Activated T-cell treated with anti-CD3 and anti-CD28 coated beads, Interleukin-2, amount 50 U/mL, for 24 hours (primary cell): ENCODE results near the gene TRIM3.
A peak's percentile ranks its signal among the peaks of the same experiment; 100 is the strongest.

ENCODE experiments used
- DNase-seq: peaks from one replicate; pipeline ENCODE4 v3.0.0-alpha.2; 2020
- H3K27ac Mint-ChIP-seq: 2 replicates; pipeline ENCODE4 v1.8.0; 2020; ENCODE audit warnings: mild to moderate bottlenecking, mixed read lengths
- H3K27me3 Mint-ChIP-seq: 2 replicates; pipeline ENCODE4 v1.8.0; 2020; ENCODE audit warnings: mixed read lengths
- H3K36me3 Mint-ChIP-seq: 2 replicates; pipeline ENCODE4 v1.8.0; 2020; ENCODE audit warnings: low read depth, mixed read lengths
- H3K4me1 Mint-ChIP-seq: 2 replicates; pipeline ENCODE4 v1.8.0; 2020; ENCODE audit warnings: low read depth, mixed read lengths
- H3K4me3 Mint-ChIP-seq: 2 replicates; pipeline ENCODE4 v1.8.0; 2020; ENCODE audit warnings: mild to moderate bottlenecking, moderate library complexity, mixed read lengths
- H3K9me3 Mint-ChIP-seq: 2 replicates; pipeline ENCODE4 v1.8.0; 2020; ENCODE audit warnings: mixed read lengths

The TRIM3 gene

DNA sequence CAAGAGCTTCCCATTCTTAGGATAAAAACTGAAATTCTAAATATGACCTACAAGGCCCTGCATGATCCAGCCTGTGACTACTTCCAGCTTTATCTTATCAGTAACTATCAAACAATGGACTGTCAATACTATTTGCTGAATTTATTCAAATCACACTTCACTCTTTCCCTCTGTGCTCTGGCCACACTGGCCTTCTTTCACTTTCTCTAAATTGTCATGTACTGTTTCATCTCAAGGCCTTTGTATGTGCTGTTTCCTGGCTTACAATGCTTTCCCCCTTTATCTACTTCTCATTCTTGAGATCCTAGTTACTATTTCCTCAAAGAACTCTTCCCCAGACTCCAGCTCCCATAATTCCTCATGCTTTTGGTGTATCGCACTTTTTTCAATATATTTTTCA, 13.2 kb upstream of the TRIM3 start:
- no peak overlapping the region for H3K4me3 Mint-ChIP-seq
- no peak for DNase-seq
- no peak overlapping the region for H3K27ac Mint-ChIP-seq
- H3K4me1 Mint-ChIP-seq = peaks cover 17% of the 10 kb centered on the region
- no peaks in the 10 kb centered on the region for H3K9me3 Mint-ChIP-seq
- no peaks in the 10 kb centered on the region for H3K27me3 Mint-ChIP-seq
- H3K36me3 Mint-ChIP-seq = peaks cover 36% of the 10 kb centered on the region

GRCh38 chr11:6486256-6486655, 12.5 kb upstream of the TRIM3 start:
- H3K4me1 Mint-ChIP-seq = peaks cover 17% of the 10 kb centered on the region
- H3K27me3 Mint-ChIP-seq = no peaks in the 10 kb centered on the region
- no peak for DNase-seq
- H3K36me3 Mint-ChIP-seq = peaks cover 36% of the 10 kb centered on the region
- no peaks in the 10 kb centered on the region for H3K9me3 Mint-ChIP-seq
- no peak overlapping the region for H3K4me3 Mint-ChIP-seq
- H3K27ac Mint-ChIP-seq = no peak overlapping the region

DNA sequence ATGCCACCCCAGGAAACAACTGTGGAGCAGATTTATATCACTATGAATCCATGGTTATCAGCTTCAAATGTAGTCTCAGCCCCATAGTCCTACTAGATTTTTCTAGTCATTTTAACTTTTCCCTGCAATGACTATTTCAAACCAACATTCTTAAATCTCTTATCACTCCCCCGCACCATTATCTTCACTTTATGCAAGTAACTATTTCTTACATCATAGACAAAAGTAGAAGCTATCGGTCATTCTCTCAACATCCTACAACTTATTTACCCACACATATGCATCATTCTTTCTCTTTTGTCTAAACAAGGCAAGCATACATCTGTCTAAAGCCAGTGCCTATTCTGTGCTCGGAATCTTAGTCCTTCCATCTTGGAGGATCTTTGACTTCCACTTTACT, 11.9 kb upstream of the TRIM3 start:
- peaks cover 20% of the 10 kb centered on the region for H3K4me1 Mint-ChIP-seq
- no peaks in the 10 kb centered on the region for H3K9me3 Mint-ChIP-seq
- no peak overlapping the region for H3K27ac Mint-ChIP-seq
- no peaks in the 10 kb centered on the region for H3K27me3 Mint-ChIP-seq
- H3K4me3 Mint-ChIP-seq = no peak overlapping the region
- no peak for DNase-seq
- H3K36me3 Mint-ChIP-seq = peaks cover 36% of the 10 kb centered on the region

DNA sequence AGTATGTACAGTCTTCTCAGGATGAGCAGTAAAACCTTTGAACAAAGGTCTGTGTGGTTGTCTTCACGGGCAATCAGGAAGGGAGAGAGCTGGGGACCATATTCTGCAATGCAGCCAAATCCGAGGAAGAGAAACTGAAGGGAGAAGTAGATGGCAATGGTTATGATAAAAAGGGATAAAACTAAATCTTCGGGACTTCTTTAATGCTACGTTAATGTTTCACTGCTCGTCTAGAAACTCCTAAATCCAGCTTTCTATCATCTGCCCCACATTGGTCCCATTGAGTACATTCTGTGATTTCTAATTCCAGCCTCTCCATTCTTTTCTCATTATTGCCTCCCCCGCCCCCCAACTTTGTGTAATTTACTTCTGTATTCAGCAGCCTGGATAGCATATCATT, 9.3 kb upstream of the TRIM3 start:
- DNase-seq = no peak
- Mint-ChIP-seq H3K4me1 (peaks cover 38% of the 10 kb centered on the region), H3K36me3 (peaks cover 53% of the 10 kb centered on the region), H3K27me3 (no peaks in the 10 kb centered on the region), H3K9me3 (no peaks in the 10 kb centered on the region), H3K27ac (peak overlapping the region; percentile 99), H3K4me3 (peak overlapping the region; percentile 95)

DNA sequence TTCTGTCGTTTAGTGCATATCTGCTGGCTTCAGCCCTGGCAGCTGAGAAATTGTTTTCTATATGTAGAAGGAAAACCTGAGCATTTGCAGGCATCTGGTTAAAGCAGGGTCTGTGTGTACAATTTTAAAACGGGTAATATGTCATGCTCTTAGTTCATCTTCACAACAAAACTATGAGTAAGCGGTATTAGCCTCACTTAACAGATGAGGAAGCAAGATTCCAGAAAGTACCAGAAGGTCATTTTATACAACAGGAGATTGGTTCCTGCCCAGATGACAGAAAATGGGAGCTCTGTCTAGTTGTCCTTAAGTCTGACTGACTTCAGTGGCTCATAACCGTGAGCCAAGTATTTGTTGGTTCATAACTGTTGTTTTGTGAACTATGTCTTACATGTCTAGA, 8.7 kb upstream of the TRIM3 start:
- Mint-ChIP-seq H3K4me1 (peaks cover 38% of the 10 kb centered on the region), H3K27ac (peak overlapping the region; percentile 99), H3K9me3 (no peaks in the 10 kb centered on the region), H3K4me3 (peak overlapping the region; percentile 95), H3K27me3 (no peaks in the 10 kb centered on the region), H3K36me3 (peaks cover 58% of the 10 kb centered on the region)
- no peak for DNase-seq

DNA sequence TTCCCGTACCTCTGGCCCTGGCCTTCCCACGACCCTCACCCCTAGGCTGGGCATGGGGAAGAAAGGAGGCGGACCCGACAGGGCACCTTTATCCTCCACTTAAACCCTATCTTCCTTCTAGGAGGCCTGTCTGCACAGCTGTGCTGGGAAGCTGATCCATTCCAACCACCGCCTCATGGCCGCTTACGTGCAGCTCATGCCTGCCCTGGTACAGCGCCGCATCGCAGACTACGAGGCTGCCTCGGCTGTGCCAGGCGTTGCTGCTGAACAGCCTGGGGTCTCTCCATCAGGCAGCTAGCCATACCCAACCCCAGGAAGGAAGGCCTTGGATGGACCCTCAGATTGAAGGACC, 8.2 kb upstream of the TRIM3 start:
- Mint-ChIP-seq H3K9me3 (no peaks in the 10 kb centered on the region), H3K4me3 (peak overlapping the region; percentile 95), H3K27ac (peak overlapping the region; percentile 99), H3K4me1 (peaks cover 38% of the 10 kb centered on the region), H3K36me3 (peaks cover 64% of the 10 kb centered on the region), H3K27me3 (no peaks in the 10 kb centered on the region)
- no peak for DNase-seq

DNA sequence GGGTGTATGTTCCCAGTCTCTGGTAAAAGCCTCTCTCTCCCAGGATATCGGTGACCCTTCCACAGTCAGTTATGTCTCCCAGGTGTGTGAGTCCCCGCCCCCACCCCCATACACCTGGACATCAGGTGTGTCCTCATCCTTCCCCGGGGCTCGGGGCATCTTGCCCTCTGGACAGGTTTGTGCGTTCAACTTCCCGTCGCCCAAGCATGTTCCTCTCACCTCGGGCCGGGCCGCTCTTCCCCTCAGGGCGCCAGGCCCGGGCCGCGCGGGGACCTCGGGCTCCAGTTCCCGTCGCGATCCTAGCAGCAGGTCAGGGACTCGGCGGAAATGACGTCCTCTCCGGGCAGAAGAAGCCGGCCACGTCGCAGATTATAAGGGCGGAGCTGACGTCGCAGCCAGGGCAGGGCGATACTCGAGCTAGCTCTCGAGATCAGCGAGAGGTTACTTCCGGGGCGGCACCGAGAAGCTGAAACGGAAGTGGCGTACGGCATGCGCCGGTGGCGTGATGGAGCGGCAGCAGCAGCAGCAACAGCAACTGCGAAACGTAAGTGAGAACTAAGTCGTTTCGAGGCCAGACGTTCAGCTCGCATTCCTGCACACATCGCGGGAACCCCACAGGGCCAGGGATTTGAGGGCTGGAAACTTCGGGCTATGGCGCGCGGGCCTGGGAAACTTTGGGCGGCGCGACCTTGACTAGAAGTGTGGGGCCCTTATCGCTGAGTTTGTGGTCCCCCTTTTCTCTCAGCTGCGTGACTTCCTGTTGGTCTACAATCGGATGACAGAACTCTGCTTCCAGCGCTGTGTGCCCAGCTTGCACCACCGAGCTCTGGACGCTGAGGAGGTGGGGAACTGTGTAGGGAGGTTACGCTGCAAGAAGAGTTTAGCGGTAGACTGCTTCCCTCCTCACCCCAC, 7.5 kb upstream of the TRIM3 start, which contains the start of the genes ARFIP2 and TIMM10B:
ARFIP2 (minus strand) TSS at position 320 of the 912 bp plus-strand sequence. CDS start 910 bp downstream, outside the sequence.
TIMM10B (plus strand) TSS at position 490 of the 912 bp plus-strand sequence; CDS start at position 506, 16 bp downstream.
- peaks cover 69% of the 10 kb centered on the region for H3K36me3 Mint-ChIP-seq
- peaks cover 38% of the 10 kb centered on the region for H3K4me1 Mint-ChIP-seq
- no peaks in the 10 kb centered on the region for H3K9me3 Mint-ChIP-seq

DNA sequence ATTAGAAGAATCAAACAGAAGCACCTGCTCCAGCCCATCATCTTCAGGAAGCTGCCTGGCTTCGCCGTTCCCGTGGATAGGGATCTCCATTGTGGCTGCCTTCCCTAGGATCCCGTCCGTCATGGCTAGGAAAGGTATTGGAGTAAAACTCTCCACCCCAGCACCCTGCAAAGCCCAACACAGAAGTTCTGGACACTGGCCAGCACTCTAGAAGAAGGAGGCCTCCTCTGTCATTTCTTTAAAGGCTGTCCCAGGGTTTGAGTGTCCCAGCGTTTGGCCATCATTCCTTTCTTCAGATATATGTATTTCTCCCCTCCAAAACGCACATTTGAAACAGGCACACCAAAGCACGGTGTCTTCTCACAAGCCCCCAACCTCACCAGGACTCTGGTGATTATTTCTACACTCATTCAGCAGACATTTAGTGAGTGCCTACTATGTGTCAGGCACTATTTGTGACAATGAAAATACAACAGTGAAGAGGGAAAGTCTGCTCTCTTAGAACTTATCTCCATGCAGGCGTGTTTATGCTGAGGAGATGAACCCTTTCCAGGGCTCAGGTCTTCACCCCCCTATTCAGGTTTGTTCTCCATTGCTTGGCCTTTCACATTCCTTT, 6.7 kb upstream of the TRIM3 start:
- H3K27me3 Mint-ChIP-seq = no peaks in the 10 kb centered on the region
- H3K4me3 Mint-ChIP-seq = peak overlapping the region; percentile 95
- H3K36me3 Mint-ChIP-seq = peaks cover 69% of the 10 kb centered on the region
- no peak for DNase-seq
- H3K27ac Mint-ChIP-seq = peak overlapping the region; percentile 99
- no peaks in the 10 kb centered on the region for H3K9me3 Mint-ChIP-seq
- H3K4me1 Mint-ChIP-seq = peaks cover 38% of the 10 kb centered on the region

More for the DNA sequence above, 7.5 kb upstream of the TRIM3 start, which contains the start of the genes ARFIP2 and TIMM10B:
- H3K27me3 Mint-ChIP-seq = no peaks in the 10 kb centered on the region
- peak within 1 kb of the TSS; percentile 95 for H3K4me3 Mint-ChIP-seq
- peak within 1 kb of the TSS; percentile 99 for H3K27ac Mint-ChIP-seq
- peak; percentile 96 for DNase-seq

GRCh38 chr11:6476571-6476970, 2.8 kb upstream of the TRIM3 start:
- peaks cover 45% of the 10 kb centered on the region for H3K36me3 Mint-ChIP-seq
- H3K27ac Mint-ChIP-seq = no peak overlapping the region
- no peak overlapping the region for H3K4me3 Mint-ChIP-seq
- no peaks in the 10 kb centered on the region for H3K27me3 Mint-ChIP-seq
- H3K4me1 Mint-ChIP-seq = peaks cover 40% of the 10 kb centered on the region
- no peaks in the 10 kb centered on the region for H3K9me3 Mint-ChIP-seq
- DNase-seq = no peak

DNA sequence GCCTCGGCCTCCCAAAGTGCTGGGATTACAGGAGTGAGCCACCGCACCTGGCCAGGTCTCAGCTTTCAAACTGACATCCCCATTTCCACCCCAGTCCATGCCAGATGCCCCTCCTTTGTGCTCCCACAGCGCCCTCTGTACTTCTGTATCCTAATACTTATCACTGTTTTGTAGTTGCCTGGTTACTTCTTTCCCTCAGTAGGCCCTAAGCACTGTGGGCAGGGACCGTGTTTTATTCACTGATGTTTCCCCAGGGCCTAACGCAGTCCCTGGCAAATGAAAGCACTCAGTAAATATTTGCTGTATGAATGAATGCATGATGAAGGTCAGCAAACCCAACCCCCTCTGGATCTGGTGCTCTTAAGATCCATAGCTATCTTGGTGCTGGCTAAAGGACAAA, 2.2 kb upstream of the TRIM3 start:
- H3K27me3 Mint-ChIP-seq = no peaks in the 10 kb centered on the region
- H3K27ac Mint-ChIP-seq = peak overlapping the region; percentile 67
- H3K4me3 Mint-ChIP-seq = no peak overlapping the region
- DNase-seq = no peak
- H3K9me3 Mint-ChIP-seq = no peaks in the 10 kb centered on the region
- H3K36me3 Mint-ChIP-seq = peaks cover 40% of the 10 kb centered on the region
- peaks cover 38% of the 10 kb centered on the region for H3K4me1 Mint-ChIP-seq

GRCh38 chr11:6474806-6475500, 1.2 kb upstream of the TRIM3 start:
- peak overlapping the region; percentile 49 for H3K4me3 Mint-ChIP-seq

GRCh38 chr11:6474413-6474792, 662 bp upstream of the TRIM3 start:
- Mint-ChIP-seq H3K27ac (peak overlapping the region; percentile 65), H3K9me3 (no peaks in the 10 kb centered on the region), H3K4me1 (peaks cover 24% of the 10 kb centered on the region), H3K4me3 (peak overlapping the region; percentile 74), H3K27me3 (no peaks in the 10 kb centered on the region), H3K36me3 (peaks cover 30% of the 10 kb centered on the region)
- DNase-seq = no peak

More at GRCh38 chr11:6474806-6475500, 1.2 kb upstream of the TRIM3 start:
- H3K27ac Mint-ChIP-seq = no peak overlapping the region
- H3K4me1 Mint-ChIP-seq = peaks cover 29% of the 10 kb centered on the region
- no peaks in the 10 kb centered on the region for H3K9me3 Mint-ChIP-seq
- peaks cover 35% of the 10 kb centered on the region for H3K36me3 Mint-ChIP-seq
- H3K27me3 Mint-ChIP-seq = no peaks in the 10 kb centered on the region
- no peak for DNase-seq

DNA sequence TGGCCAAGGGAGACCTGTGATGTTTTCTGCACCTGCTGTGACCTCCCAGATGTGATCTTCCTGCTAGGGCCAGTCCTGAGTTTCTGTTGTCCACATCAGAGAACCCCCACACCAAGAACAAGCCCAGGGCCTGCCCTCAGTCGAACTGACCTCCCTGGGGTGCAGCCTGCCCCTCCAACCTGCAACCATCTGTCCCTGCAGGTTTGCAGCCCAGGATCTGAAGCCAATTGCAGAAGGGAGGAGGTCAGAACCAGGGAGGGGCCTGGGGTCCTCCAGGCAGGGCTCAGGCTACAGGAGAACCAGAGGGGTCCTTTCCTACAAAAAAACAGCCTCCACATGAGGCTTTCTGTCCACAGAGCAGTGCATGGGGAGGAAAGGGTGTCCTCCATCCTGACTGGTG, 807 bp downstream of the TRIM3 start:
- H3K4me3 Mint-ChIP-seq = peak overlapping the region; percentile 62
- DNase-seq = no peak
- H3K27me3 Mint-ChIP-seq = no peaks in the 10 kb centered on the region
- peaks cover 15% of the 10 kb centered on the region for H3K36me3 Mint-ChIP-seq
- H3K9me3 Mint-ChIP-seq = no peaks in the 10 kb centered on the region
- peaks cover 17% of the 10 kb centered on the region for H3K4me1 Mint-ChIP-seq
- peak overlapping the region; percentile 51 for H3K27ac Mint-ChIP-seq

DNA sequence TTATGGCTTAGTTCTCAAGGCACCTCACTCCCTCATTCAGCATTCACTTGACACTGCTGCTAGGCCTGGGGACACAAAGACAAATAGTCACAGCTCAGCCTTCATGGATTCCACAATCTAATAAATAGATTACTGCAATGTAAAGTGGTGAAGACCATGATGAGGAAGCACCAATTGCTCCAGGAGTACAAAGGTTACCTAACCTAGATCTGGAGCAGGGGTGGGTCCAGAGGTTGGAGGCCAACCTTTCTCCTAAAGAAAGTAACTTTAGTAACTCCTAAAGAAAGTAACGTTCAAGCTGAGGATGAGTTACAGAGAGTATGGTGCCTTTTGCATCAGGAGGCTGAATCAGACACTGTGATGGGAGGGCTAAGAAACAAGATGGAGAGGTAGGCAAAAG, 4.1 kb downstream of the TRIM3 start:
- H3K4me3 Mint-ChIP-seq = no peak overlapping the region
- H3K9me3 Mint-ChIP-seq = no peaks in the 10 kb centered on the region
- no peaks in the 10 kb centered on the region for H3K36me3 Mint-ChIP-seq
- H3K27me3 Mint-ChIP-seq = no peaks in the 10 kb centered on the region
- DNase-seq = no peak
- H3K4me1 Mint-ChIP-seq = peaks cover 17% of the 10 kb centered on the region
- H3K27ac Mint-ChIP-seq = no peak overlapping the region
